ENCODE data around the gene ZNF141. TPM values are rescaled to one million over a fixed set of nuclear protein-coding genes. Genes with fewer than 3 reads are reported as not detected.
"Not testable (repeated sequence)": the region's sequence is repeated elsewhere in the genome, so short reads cannot be mapped to it uniquely, and the experiment has no call there.

ZNF141 gene
- total RNA-seq, 1 donor from 2014 or later = 10.3 TPM

GRCh38 chr4:302381-302780, 35.2 kb upstream of the ZNF141 start:
- Mint-ChIP-seq H3K27ac (ENCODE audit: unreplicated experiment) (no peak overlapping the region), H3K9me3 (ENCODE audit: unreplicated experiment) (peaks cover 12% of the 10 kb centered on the region), H3K4me3 (ENCODE audit: unreplicated experiment) (no peak overlapping the region), H3K4me1 (ENCODE audit: low read depth, unreplicated experiment) (no peaks in the 10 kb centered on the region), H3K36me3 (ENCODE audit: low read depth, unreplicated experiment) (peaks cover 5% of the 10 kb centered on the region), H3K27me3 (ENCODE audit: low read depth, unreplicated experiment) (no peaks in the 10 kb centered on the region)
- peaks cover 7% of the 10 kb centered on the region for H3K79me2 ChIP-seq (ENCODE audit: insufficient read depth, low read length)
- DNase-seq (ENCODE audit: low read depth) (no peak), FAIRE-seq (no peak)
- peaks cover 8% of the 10 kb centered on the region for H3K9me3 ChIP-seq (ENCODE audit: insufficient read depth, low read depth, low read length)
- no peak overlapping the region for H3K9ac ChIP-seq (ENCODE audit: low read length)
- H3K36me3 ChIP-seq (ENCODE audit: insufficient read depth, low read length) = no peaks in the 10 kb centered on the region
- no peak overlapping the region for H3K27ac ChIP-seq (ENCODE audit: low read depth, low read length)
- H3K4me2 ChIP-seq (ENCODE audit: low read length) = no peak overlapping the region
- H4K20me1 ChIP-seq (ENCODE audit: insufficient read depth, low read length) = no peaks in the 10 kb centered on the region
- no peaks in the 10 kb centered on the region for H3K27me3 ChIP-seq (ENCODE audit: insufficient read depth, low read length)
- no peak overlapping the region for H3K4me3 ChIP-seq (ENCODE audit: insufficient read depth, low read depth, low read length)
- no peak overlapping the region for H2AFZ ChIP-seq (ENCODE audit: low read depth, low read length)
- TF ChIP-seq EZH2 (IDR thresholded peaks at IDR 0.05; ENCODE audit: insufficient read depth, low read length) (no peak), CTCF (IDR thresholded peaks at IDR 0.05; ENCODE audit: insufficient read depth, low read depth, low read length) (no peak)
- H3K4me1 ChIP-seq (ENCODE audit: insufficient read depth, low read length) = no peaks in the 10 kb centered on the region

GRCh38 chr4:304516-304915, 33.1 kb upstream of the ZNF141 start:
- H3K9ac ChIP-seq (ENCODE audit: low read length) = peak overlapping the region; percentile 67
- FAIRE-seq = not testable (repeated sequence)
- peaks cover 14% of the 10 kb centered on the region for H3K9me3 Mint-ChIP-seq (ENCODE audit: unreplicated experiment)

GRCh38 chr4:304969-305680, 32.5 kb upstream of the ZNF141 start, which contains the start of gene ZNF732:
ZNF732 (minus strand) TSS chr4:305474; CDS start chr4:305310, 164 bp downstream.
- Mint-ChIP-seq H3K4me3 (ENCODE audit: unreplicated experiment) (peak within 1 kb of the TSS; percentile 92), H3K36me3 (ENCODE audit: low read depth, unreplicated experiment) (peaks cover 5% of the 10 kb centered on the region), H3K9me3 (ENCODE audit: unreplicated experiment) (peaks cover 14% of the 10 kb centered on the region), H3K27ac (ENCODE audit: unreplicated experiment) (peak within 1 kb of the TSS; percentile 58), H3K27me3 (ENCODE audit: low read depth, unreplicated experiment) (no peaks in the 10 kb centered on the region), H3K4me1 (ENCODE audit: low read depth, unreplicated experiment) (no peaks in the 10 kb centered on the region)
- Histone ChIP-seq H3K4me1 (ENCODE audit: insufficient read depth, low read length) (no peaks in the 10 kb centered on the region), H3K9me3 (ENCODE audit: insufficient read depth, low read depth, low read length) (peaks cover 2% of the 10 kb centered on the region), H3K4me2 (ENCODE audit: low read length) (peak within 1 kb of the TSS; percentile 91), H3K79me2 (ENCODE audit: insufficient read depth, low read length) (no peaks in the 10 kb centered on the region), H3K27me3 (ENCODE audit: insufficient read depth, low read length) (no peaks in the 10 kb centered on the region), H4K20me1 (ENCODE audit: insufficient read depth, low read length) (no peaks in the 10 kb centered on the region), H3K4me3 (ENCODE audit: insufficient read depth, low read depth, low read length) (peak within 1 kb of the TSS; percentile 64), H3K36me3 (ENCODE audit: insufficient read depth, low read length) (no peaks in the 10 kb centered on the region), H3K9ac (ENCODE audit: low read length) (peak within 1 kb of the TSS; percentile 67), H3K27ac (ENCODE audit: low read depth, low read length) (no peak within 1 kb of the TSS), H2AFZ (ENCODE audit: low read depth, low read length) (peak within 1 kb of the TSS; percentile 96)
- FAIRE-seq (no peak), DNase-seq (ENCODE audit: low read depth) (peak; percentile 73)
- no peak for TF ChIP-seq CTCF (IDR thresholded peaks at IDR 0.05; ENCODE audit: insufficient read depth, low read depth, low read length)
- TF ChIP-seq EZH2 (IDR thresholded peaks at IDR 0.05; ENCODE audit: insufficient read depth, low read length) = no peak

More at GRCh38 chr4:304516-304915, 33.1 kb upstream of the ZNF141 start:
- H3K27me3 Mint-ChIP-seq (ENCODE audit: low read depth, unreplicated experiment); H3K27ac ChIP-seq (ENCODE audit: low read depth, low read length); H3K4me1 ChIP-seq (ENCODE audit: insufficient read depth, low read length); H4K20me1 ChIP-seq (ENCODE audit: insufficient read depth, low read length); H3K36me3 Mint-ChIP-seq (ENCODE audit: low read depth, unreplicated experiment); H3K36me3 ChIP-seq (ENCODE audit: insufficient read depth, low read length); H3K9me3 ChIP-seq (ENCODE audit: insufficient read depth, low read depth, low read length); H3K27me3 ChIP-seq (ENCODE audit: insufficient read depth, low read length); DNase-seq (ENCODE audit: low read depth); H3K4me1 Mint-ChIP-seq (ENCODE audit: low read depth, unreplicated experiment); H3K79me2 ChIP-seq (ENCODE audit: insufficient read depth, low read length): not testable (repeated sequence)
- H3K4me3 ChIP-seq (ENCODE audit: insufficient read depth, low read depth, low read length) = peak overlapping the region; percentile 64
- Mint-ChIP-seq H3K27ac (ENCODE audit: unreplicated experiment) (peak overlapping the region; percentile 58), H3K4me3 (ENCODE audit: unreplicated experiment) (peak overlapping the region; percentile 92)
- H3K4me2 ChIP-seq (ENCODE audit: low read length) = peak overlapping the region; percentile 91
- H2AFZ ChIP-seq (ENCODE audit: low read depth, low read length) = peak overlapping the region; percentile 96

Measured in astrocyte (in vitro differentiated cells and primary cell).